ENCODE measurements around the gene RAC2. TPM values are rescaled to one million over a fixed set of nuclear protein-coding genes. Genes with fewer than 3 reads are reported as not detected.

Gene RAC2
- total RNA-seq, 1 donor from 2014 or later = not detected

DNA sequence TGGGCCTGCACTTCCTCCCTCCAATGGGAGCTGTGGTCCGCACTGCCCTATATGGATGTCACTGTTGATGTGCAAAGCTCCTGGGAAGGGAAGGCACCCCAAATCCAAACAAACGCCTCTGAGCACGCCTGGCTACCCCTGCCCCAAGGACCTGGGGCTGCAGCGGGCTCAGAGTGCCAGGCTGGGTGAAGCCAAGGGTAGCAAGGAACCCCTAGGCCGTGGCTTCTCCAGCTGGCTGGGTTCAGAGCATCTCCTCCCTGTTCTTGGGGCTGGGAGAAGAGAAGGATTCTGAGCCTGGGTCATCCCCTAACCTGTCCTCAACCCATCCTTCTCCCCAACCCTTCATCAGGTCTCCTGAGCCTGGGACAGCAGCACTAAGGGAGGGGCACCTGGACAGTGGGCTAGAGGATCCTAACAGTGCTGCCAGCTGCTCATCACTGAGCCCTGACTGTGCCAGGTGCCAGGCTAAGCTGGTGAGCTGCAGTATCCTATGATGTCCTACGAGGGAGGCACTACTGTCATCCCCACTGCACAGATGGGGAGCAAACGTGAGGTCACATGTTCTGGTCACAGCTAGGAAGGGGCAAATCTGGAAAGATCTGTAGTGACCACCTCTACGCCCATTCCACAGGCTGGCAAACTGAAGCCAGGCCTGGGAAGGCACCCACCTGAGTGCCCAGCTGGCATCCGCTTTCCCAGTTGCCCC is 34.8 kb downstream of the RAC2 start:
- Mint-ChIP-seq H3K4me3 (ENCODE audit: unreplicated experiment) (no peak overlapping the region), H3K36me3 (ENCODE audit: unreplicated experiment) (no peaks in the 10 kb centered on the region), H3K4me1 (ENCODE audit: low read depth, unreplicated experiment) (peaks cover 17% of the 10 kb centered on the region), H3K27ac (ENCODE audit: unreplicated experiment) (no peak overlapping the region), H3K27me3 (ENCODE audit: unreplicated experiment) (no peaks in the 10 kb centered on the region), H3K9me3 (ENCODE audit: unreplicated experiment) (peaks cover 2% of the 10 kb centered on the region)
- no peak for TF ChIP-seq CTCF (IDR thresholded peaks at IDR 0.05; ENCODE audit: partially characterized antibody, unreplicated experiment)
- DNase-seq = no peak

DNA sequence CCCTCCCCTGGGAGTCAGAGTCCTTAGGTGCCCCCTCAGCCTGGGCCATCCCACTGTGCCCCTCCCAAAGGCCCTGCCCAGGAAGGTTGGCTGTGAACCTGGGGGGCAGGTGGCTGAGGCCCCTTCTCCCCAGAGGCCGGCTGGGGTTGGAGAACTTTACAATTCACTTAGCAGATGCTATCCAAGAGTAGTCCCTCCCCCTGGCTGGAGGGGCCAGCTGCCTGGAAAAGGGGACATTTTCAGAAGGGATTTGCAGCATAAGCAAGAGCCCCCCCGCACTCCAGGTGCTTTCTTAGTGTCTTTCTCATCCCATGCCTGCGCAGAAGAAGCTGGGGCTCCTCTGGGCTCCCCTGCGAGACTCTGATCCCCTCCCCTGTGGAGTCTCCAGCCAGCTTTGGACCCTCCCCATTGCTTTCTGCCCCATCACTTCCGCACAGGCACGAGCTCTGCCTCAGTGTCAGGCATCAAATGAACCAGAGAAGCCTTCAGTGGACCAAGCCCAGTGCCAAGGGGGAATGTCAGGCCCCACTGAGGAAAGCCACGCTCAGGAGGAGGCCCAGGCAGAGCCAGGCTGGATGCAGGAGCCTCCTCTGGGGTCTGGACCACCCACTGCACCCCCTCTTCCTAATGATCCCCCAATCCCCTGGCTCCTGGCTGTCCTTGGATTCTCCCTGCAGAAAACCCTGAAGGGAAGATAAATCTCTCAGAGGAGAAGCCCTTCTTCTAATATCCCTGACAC is 35.5 kb downstream of the RAC2 start:
- H3K27ac Mint-ChIP-seq (ENCODE audit: unreplicated experiment) = no peak overlapping the region
- H3K9me3 Mint-ChIP-seq (ENCODE audit: unreplicated experiment) = peaks cover 2% of the 10 kb centered on the region
- no peak for DNase-seq
- H3K27me3 Mint-ChIP-seq (ENCODE audit: unreplicated experiment) = no peaks in the 10 kb centered on the region
- H3K4me3 Mint-ChIP-seq (ENCODE audit: unreplicated experiment) = no peak overlapping the region
- peaks cover 15% of the 10 kb centered on the region for H3K4me1 Mint-ChIP-seq (ENCODE audit: low read depth, unreplicated experiment)
- TF ChIP-seq CTCF (IDR thresholded peaks at IDR 0.05; ENCODE audit: partially characterized antibody, unreplicated experiment) = no peak
- H3K36me3 Mint-ChIP-seq (ENCODE audit: unreplicated experiment) = no peaks in the 10 kb centered on the region

DNA sequence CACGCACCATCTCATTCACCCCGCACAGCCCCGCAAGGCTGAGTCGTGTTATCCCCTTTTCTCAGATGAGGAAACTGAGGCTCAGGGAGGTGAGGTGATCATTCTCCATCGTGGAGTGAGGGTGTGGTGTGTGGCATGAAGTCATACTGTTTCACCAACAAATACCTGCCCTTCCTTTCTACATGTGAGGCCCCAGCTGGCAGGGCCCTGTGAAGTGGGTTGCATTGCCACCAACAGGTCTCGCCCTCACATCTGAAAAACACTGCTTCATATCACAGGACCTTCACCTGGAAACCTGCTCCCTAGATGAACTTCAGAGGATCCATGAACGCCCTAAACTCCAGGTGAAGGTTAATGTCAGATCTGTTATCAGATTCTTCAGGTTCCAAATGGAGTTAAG is 36.1 kb downstream of the RAC2 start:
- Mint-ChIP-seq H3K36me3 (ENCODE audit: unreplicated experiment) (no peaks in the 10 kb centered on the region), H3K27me3 (ENCODE audit: unreplicated experiment) (no peaks in the 10 kb centered on the region), H3K4me1 (ENCODE audit: low read depth, unreplicated experiment) (peaks cover 13% of the 10 kb centered on the region), H3K4me3 (ENCODE audit: unreplicated experiment) (no peak overlapping the region), H3K27ac (ENCODE audit: unreplicated experiment) (no peak overlapping the region), H3K9me3 (ENCODE audit: unreplicated experiment) (peaks cover 2% of the 10 kb centered on the region)
- TF ChIP-seq CTCF (IDR thresholded peaks at IDR 0.05; ENCODE audit: partially characterized antibody, unreplicated experiment) = no peak
- DNase-seq = no peak

- Mint-ChIP-seq H3K27ac (ENCODE audit: unreplicated experiment) (no peak overlapping the region), H3K9me3 (ENCODE audit: unreplicated experiment) (peaks cover 2% of the 10 kb centered on the region), H3K4me1 (ENCODE audit: low read depth, unreplicated experiment) (peaks cover 9% of the 10 kb centered on the region), H3K36me3 (ENCODE audit: unreplicated experiment) (no peaks in the 10 kb centered on the region), H3K27me3 (ENCODE audit: unreplicated experiment) (no peaks in the 10 kb centered on the region), H3K4me3 (ENCODE audit: unreplicated experiment) (no peak overlapping the region)
- TF ChIP-seq CTCF (IDR thresholded peaks at IDR 0.05; ENCODE audit: partially characterized antibody, unreplicated experiment) = no peak
- DNase-seq = no peak
Observed at GRCh38 chr22:37206841-37207821, 36.9 kb downstream of the RAC2 start.
